Measurements from ENCODE around the gene UBR1.

UBR1 gene

GRCh38 chr15:42937143-42937542 lies 168.7 kb downstream of the UBR1 start:
- POLR2A ChIA-PET, result no interaction called here
- DNase-seq (ENCODE audit: extremely low spot score), result no peak
- CTCF ChIA-PET, result no interaction called here
- TF ChIP-seq CTCF (IDR thresholded peaks at IDR 0.05; ENCODE audit: control extremely low read depth, extremely low read depth, low read depth, missing control alignments), result no peak

- TF ChIP-seq CTCF (IDR thresholded peaks at IDR 0.05; ENCODE audit: control extremely low read depth, extremely low read depth, low read depth, missing control alignments), result no peak
- CTCF ChIA-PET, result interaction anchor here (0.7 to 1.6 kb wide), 6 partner anchors 8 to 351 kb away, joined by 3 to 8 read pairs (median 4); no protein-coding TSS in a partner anchor
- no peak for DNase-seq (ENCODE audit: extremely low spot score)
- POLR2A ChIA-PET, result interaction anchor here (0.5 kb wide), 1 partner anchor 65 kb away, joined by 3 read pairs; no protein-coding TSS in a partner anchor
These were observed 171.8 kb downstream of the UBR1 start for GRCh38 chr15:42933886-42934667.

GRCh38 chr15:42932833-42933515 lies 172.9 kb downstream of the UBR1 start:
- POLR2A ChIA-PET, result no interaction called here
- CTCF ChIA-PET, result interaction anchor here (0.8 kb wide), 1 partner anchor 105 kb away, joined by 3 read pairs; no protein-coding TSS in a partner anchor
- TF ChIP-seq CTCF (IDR thresholded peaks at IDR 0.05; ENCODE audit: control extremely low read depth, extremely low read depth, low read depth, missing control alignments), result no peak
- DNase-seq (ENCODE audit: extremely low spot score), result no peak

DNA sequence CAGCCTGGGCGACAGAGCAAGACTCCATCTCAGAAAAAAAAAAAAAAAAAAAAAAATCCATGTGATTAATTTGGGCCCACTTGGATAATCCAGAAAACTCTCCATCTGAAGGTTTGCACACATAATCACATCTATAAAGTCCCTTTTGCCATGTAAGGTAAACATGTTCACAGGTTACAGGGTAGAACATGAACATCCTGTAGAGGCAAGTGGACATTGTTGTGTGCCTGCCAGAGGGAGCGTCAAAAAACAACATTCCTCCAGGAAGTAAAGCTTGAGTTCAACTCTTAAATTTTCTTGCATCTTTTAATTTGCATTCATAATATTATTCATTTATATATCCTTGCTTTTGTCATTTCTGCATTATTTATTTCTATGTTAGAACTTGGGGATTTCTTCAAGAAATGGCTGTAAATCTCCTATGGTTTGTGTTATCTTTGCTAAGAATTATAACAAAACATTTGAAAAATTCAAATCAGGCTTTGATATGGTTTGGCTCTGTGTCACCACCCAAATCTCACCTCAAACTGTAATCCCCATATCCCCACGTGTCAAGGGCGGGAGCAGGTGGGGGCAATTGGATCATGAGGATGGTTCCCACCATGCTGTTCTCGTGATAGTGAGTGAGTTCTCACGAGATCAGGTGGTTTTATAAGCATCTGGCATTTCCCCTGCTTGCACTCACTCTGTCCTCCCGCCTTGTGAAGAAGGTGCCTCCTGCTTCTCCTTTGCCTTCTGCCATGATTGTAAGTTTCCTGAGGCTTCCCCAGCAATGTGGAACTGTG lies 173.9 kb downstream of the UBR1 start:
- ChIA-PET POLR2A (no interaction called here), CTCF (no interaction called here)
- no peak for TF ChIP-seq CTCF (IDR thresholded peaks at IDR 0.05; ENCODE audit: control extremely low read depth, extremely low read depth, low read depth, missing control alignments)
- no peak for DNase-seq (ENCODE audit: extremely low spot score)

DNA sequence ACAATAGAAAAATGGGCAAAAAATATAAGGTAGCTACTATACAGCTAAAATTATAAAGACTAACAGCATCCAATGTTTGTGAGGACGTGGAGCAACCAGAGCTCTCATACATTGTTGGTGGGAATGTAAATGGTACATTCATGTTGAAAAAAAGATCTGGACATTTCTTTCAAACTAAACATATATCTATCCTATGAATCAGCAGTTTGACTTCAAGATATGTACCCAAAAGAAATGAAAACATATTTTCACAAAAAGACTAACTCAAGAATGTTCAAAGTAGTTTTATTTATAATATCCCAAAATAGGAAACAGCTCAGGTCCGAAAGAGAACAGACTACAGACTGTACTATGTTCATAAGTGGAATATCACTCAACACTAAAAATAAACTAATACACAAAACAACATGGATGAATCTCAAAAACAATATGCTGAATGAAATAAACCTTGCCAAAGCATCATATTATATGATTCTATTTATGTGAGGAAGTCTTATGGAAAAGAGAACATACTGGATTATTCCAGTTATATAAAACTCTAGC lies 176.5 kb downstream of the UBR1 start:
- no peak for DNase-seq (ENCODE audit: extremely low spot score)
- TF ChIP-seq CTCF (IDR thresholded peaks at IDR 0.05; ENCODE audit: control extremely low read depth, extremely low read depth, low read depth, missing control alignments), result no peak
- POLR2A ChIA-PET, result no interaction called here
- CTCF ChIA-PET, result interaction anchor here (0.7 to 1.3 kb wide), 2 partner anchors 13 to 226 kb away, joined by 3 read pairs; no protein-coding TSS in a partner anchor

GRCh38 chr15:42921342-42921731 lies 184.5 kb downstream of the UBR1 start:
- POLR2A ChIA-PET, result no interaction called here
- TF ChIP-seq CTCF (IDR thresholded peaks at IDR 0.05; ENCODE audit: control extremely low read depth, extremely low read depth, low read depth, missing control alignments), result no peak
- CTCF ChIA-PET, result interaction anchor here (0.7 to 1.0 kb wide), 2 partner anchors 8 to 13 kb away, joined by 3 to 4 read pairs; no protein-coding TSS in a partner anchor
- peak; percentile 18 for DNase-seq (ENCODE audit: extremely low spot score)
